ENCODE measurements around the gene FAM120A.

The FAM120A gene

DNA sequence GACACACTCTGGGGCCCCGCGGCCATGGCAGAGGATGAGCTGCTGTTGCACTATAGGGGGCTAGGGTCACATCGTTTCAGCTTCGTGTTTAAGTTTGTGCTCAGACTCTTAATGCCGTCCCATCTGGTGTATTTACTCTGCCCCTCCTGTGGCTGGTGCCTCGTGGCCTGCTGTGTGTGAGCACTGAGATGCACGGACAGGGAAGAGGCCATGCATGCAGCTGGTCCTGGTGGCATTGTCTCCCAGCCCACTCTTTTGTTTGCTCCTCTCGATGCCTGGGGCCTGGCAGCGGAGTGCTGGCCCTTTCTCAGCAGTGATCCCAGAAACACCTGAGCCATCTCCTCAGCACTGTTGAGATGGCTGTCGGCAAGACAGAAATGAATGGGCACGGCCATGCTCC lies 94.9 kb downstream of the FAM120A start:
- H3K36me3 ChIP-seq (ENCODE audit: low read depth), result peaks cover 94% of the 10 kb centered on the region
- no peak for ATAC-seq (ENCODE audit: low read depth)
- H3K27ac ChIP-seq (ENCODE audit: poor library complexity, severe bottlenecking), result no peak overlapping the region
- no peak for DNase-seq (ENCODE audit: low spot score)
- TF ChIP-seq, protein P1, sequence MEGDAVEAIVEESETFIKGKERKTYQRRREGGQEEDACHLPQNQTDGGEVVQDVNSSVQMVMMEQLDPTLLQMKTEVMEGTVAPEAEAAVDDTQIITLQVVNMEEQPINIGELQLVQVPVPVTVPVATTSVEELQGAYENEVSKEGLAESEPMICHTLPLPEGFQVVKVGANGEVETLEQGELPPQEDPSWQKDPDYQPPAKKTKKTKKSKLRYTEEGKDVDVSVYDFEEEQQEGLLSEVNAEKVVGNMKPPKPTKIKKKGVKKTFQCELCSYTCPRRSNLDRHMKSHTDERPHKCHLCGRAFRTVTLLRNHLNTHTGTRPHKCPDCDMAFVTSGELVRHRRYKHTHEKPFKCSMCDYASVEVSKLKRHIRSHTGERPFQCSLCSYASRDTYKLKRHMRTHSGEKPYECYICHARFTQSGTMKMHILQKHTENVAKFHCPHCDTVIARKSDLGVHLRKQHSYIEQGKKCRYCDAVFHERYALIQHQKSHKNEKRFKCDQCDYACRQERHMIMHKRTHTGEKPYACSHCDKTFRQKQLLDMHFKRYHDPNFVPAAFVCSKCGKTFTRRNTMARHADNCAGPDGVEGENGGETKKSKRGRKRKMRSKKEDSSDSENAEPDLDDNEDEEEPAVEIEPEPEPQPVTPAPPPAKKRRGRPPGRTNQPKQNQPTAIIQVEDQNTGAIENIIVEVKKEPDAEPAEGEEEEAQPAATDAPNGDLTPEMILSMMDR (IDR thresholded peaks at IDR 0.05; ENCODE audit: poor library complexity, severe bottlenecking), result no peak
- no peak overlapping the region for H3K4me3 ChIP-seq (ENCODE audit: severe bottlenecking)
- no peaks in the 10 kb centered on the region for H3K9me3 ChIP-seq (ENCODE audit: severe bottlenecking)
- H3K4me1 ChIP-seq (ENCODE audit: insufficient read depth, poor library complexity, severe bottlenecking), result no peaks in the 10 kb centered on the region
- H3K27me3 ChIP-seq (ENCODE audit: insufficient read depth, poor library complexity, severe bottlenecking), result no peaks in the 10 kb centered on the region

DNA sequence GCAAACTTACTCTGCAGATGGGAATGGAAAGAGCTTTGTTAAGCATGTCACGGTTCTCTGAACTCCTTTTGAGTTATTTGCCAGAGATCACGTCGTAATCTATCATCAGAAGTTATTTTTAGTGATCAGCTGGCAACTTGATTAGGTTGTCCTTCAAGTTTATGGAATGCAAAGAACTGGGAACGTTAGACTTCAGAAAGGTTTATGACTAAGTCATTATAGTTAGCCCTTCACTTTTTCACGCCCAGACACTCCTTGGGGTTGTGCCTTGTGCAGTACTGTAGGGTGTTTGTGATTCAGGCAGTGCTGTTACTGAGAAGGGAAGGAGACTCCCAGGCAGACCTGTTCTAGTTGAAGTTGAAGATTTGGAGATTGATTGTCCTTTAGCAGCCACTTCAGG lies 98.1 kb downstream of the FAM120A start:
- no peaks in the 10 kb centered on the region for H3K4me1 ChIP-seq (ENCODE audit: insufficient read depth, poor library complexity, severe bottlenecking)
- H3K9me3 ChIP-seq (ENCODE audit: severe bottlenecking), result no peaks in the 10 kb centered on the region
- H3K36me3 ChIP-seq (ENCODE audit: low read depth), result peaks cover 95% of the 10 kb centered on the region
- TF ChIP-seq, protein P1 (IDR thresholded peaks at IDR 0.05; ENCODE audit: poor library complexity, severe bottlenecking), result no peak
- H3K27ac ChIP-seq (ENCODE audit: poor library complexity, severe bottlenecking), result no peak overlapping the region
- H3K4me3 ChIP-seq (ENCODE audit: severe bottlenecking), result no peak overlapping the region
- no peak for DNase-seq (ENCODE audit: low spot score)
- H3K27me3 ChIP-seq (ENCODE audit: insufficient read depth, poor library complexity, severe bottlenecking), result no peaks in the 10 kb centered on the region
- no peak for ATAC-seq (ENCODE audit: low read depth)

DNA sequence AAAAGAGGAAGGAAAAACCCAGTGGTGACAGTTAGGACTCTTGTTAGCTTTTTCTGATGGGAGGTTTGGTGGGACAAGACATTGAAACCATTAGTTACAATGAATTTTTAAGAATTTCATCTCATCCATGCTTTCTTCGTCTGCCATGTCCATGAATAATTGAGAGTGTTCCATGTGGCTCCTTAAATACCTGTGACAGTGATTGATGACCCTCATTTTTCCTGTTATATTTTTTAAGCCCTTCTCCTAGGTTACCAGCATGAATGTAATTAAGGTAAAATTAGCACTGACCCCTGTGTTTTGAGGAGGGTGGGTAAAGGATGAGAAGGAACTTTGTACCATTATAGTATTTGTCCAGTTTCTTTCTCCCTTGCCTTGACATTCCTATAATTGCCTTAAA lies 101.4 kb downstream of the FAM120A start:
- Histone ChIP-seq H3K36me3 (ENCODE audit: low read depth) (peaks cover 95% of the 10 kb centered on the region), H3K27me3 (ENCODE audit: insufficient read depth, poor library complexity, severe bottlenecking) (no peaks in the 10 kb centered on the region), H3K4me1 (ENCODE audit: insufficient read depth, poor library complexity, severe bottlenecking) (no peaks in the 10 kb centered on the region), H3K9me3 (ENCODE audit: severe bottlenecking) (no peaks in the 10 kb centered on the region), H3K4me3 (ENCODE audit: severe bottlenecking) (no peak overlapping the region), H3K27ac (ENCODE audit: poor library complexity, severe bottlenecking) (no peak overlapping the region)
- DNase-seq (ENCODE audit: low spot score) (no peak), ATAC-seq (ENCODE audit: low read depth) (no peak)
- TF ChIP-seq, protein P1 (IDR thresholded peaks at IDR 0.05; ENCODE audit: poor library complexity, severe bottlenecking), result no peak

DNA sequence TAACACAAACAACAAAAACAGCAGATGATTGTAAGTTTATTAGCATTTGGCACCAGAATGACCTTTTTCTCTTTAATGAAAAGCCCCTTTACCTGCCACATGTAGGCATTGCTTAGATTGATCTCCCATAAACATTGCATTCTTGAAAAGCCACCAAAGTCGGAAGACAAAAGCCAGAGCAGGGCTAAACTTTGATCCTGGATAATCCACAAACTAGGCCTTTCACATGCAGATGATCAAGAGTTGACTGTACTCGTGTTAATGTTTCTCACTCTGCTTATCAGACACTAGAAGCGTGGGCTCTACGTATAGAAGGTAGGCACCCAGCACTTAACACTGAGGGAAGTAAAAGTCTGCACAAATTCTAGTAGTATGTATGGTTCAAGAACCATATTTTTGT lies 103.9 kb downstream of the FAM120A start:
- H3K27ac ChIP-seq (ENCODE audit: poor library complexity, severe bottlenecking), result no peak overlapping the region
- H3K36me3 ChIP-seq (ENCODE audit: low read depth), result peaks cover 97% of the 10 kb centered on the region
- no peaks in the 10 kb centered on the region for H3K27me3 ChIP-seq (ENCODE audit: insufficient read depth, poor library complexity, severe bottlenecking)
- no peaks in the 10 kb centered on the region for H3K9me3 ChIP-seq (ENCODE audit: severe bottlenecking)
- TF ChIP-seq, protein P1 (IDR thresholded peaks at IDR 0.05; ENCODE audit: poor library complexity, severe bottlenecking), result no peak
- H3K4me1 ChIP-seq (ENCODE audit: insufficient read depth, poor library complexity, severe bottlenecking), result no peaks in the 10 kb centered on the region
- no peak for DNase-seq (ENCODE audit: low spot score)
- ATAC-seq (ENCODE audit: low read depth), result no peak
- no peak overlapping the region for H3K4me3 ChIP-seq (ENCODE audit: severe bottlenecking)

DNA sequence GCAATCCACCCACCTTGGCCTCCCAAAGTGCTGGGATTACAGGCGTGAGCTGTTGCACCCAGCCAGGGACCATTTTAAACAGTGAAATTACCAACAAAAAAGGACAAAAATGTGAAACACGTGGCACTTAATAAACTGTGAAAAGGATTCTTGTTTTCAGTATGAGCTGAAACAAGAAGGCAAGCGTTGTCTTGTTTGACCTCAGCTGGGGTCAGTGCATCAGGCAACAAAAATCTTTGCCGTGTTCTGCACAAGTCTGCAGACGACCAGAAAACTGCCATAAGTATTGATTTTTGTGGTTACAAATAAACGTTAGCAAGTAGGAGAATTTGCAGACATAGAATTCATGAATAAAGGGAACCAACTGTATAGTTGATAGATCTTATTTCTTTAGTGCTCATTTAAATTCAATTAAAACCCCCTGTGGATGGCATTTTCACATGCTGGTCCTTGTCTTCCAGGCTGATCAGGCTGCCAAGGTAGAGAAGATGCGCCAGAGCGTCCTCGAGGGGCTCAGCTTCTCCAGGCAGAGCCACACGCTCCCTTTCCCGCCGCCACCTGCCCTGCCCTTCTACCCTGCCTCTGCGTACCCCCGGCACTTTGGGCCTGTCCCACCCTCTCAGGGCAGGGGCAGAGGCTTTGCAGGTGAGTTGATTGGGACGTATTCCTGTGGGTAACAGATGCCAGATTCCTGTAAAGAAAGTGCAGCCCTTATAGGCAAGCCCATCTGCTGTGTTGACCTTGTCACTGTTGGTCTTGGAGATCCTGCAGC lies 106.1 kb downstream of the FAM120A start:
- ATAC-seq (ENCODE audit: low read depth) (no peak), DNase-seq (ENCODE audit: low spot score) (no peak)
- Histone ChIP-seq H3K27ac (ENCODE audit: poor library complexity, severe bottlenecking) (no peak overlapping the region), H3K4me3 (ENCODE audit: severe bottlenecking) (no peak overlapping the region), H3K4me1 (ENCODE audit: insufficient read depth, poor library complexity, severe bottlenecking) (no peaks in the 10 kb centered on the region), H3K27me3 (ENCODE audit: insufficient read depth, poor library complexity, severe bottlenecking) (no peaks in the 10 kb centered on the region), H3K9me3 (ENCODE audit: severe bottlenecking) (no peaks in the 10 kb centered on the region), H3K36me3 (ENCODE audit: low read depth) (peaks cover 96% of the 10 kb centered on the region)
- TF ChIP-seq, protein P1 (IDR thresholded peaks at IDR 0.05; ENCODE audit: poor library complexity, severe bottlenecking), result no peak

Measured in RWPE2 (cell line).